T1000 (cell line): ENCODE data around the gene RFFL.

Source experiments
- DNase-seq: peaks from one replicate; lab custom pipeline; 2025; ENCODE audit warnings: mixed read lengths; lab: John Stamatoyannopoulos, UW

The RFFL gene

DNA sequence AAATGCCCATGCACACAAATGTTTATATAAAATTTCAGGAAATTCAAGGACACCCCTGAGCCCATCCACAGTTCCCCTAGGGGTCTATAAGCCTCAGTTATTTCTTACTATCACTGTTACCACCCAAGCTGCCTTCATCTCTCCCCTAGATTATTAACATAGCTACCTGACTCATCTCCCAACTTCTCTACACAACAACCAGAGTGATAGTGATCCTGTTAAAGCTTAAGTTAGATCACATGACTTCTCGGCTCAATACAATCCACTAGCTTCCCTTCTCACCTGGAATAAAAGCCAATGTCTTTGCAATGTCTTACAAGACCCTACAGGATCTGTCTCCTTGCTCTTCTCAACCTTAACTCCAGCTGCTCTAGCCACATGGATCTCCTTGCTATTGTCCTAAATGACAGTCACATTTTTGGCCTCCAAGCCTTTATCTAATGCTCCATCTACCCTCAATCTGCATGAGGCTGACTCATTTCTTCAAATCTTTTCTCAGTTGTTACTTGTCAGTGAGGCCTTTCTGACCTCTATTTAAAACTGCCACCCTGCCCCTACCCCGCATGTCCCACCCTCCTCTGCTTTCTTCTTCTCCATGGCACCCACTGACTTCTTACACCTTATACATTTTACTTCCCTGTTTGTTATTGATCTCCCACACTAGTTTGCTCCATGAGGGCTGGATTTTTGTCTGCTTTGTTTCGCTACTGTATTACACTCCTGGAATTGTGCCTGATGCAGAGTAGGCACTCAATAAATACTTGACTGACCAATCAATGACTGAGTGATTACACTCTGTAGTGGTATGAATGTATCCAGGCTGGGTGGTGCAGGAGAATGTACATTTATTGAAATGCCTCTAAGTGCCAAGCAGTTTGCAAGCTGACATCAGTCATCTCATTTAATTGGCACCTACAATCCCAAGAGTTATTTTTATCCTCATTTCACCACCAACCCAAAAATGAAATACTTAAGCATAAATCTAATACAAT lies 88.4 kb downstream of the RFFL start:
- DNase-seq = no peak

DNA sequence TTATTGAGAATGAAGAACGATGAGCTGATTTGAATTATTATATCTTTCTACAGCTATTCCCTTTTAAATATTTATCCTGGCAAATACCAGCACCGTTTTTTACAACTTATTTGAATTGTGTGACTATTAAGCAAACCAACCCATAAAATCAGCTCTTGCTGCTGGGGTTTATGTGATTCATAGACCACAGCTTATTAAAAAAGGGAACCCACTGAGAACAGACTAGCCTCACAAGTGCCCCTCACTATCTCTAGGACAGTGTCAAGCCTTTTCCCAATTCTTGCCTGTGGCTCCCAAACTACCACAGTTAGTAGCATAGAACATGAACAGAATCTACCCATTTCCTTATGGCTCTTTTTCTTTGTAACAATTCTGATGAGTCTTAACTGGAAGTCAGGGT lies 89.3 kb downstream of the RFFL start:
- DNase-seq = no peak

DNA sequence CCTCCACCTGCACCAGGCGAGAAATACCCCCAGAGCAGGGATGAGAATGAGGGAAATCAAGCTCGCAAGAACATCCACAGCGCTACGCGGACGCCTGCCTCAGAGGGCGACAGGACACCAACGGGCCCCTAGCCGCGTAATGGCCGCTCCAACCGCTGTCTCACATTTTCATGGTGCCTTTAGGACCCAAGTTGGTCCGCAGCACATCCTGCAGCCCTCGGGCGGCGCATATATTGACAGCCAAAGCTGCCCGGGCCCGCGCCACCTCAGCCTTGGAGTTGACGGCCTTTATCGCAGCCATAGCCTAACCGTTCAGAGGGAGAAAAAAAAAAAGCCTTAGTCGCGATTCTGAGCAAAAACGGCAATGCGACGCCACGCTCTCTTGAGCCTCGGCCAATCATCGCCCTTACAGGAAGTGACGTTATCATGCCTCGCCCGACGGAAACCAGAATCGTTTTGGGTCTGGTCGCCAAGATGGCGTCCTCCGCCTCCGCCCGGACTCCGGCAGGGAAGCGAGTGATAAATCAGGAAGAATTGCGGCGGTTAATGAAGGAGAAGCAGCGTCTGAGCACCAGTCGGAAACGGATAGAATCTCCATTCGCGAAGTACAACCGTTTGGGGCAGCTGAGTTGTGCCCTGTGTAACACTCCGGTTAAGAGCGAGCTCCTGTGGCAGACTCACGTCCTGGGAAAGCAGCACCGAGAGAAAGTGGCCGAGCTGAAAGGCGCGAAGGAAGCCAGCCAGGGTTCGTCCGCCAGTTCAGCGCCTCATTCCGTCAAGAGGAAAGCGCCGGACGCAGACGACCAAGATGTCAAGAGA lies 102.2 kb downstream of the RFFL start, which contains the start of the genes CCT6B and ZNF830:
CCT6B (minus strand) TSS at position 368 of the 819 bp plus-strand sequence; CDS start at position 301, 67 bp downstream.
ZNF830 (plus strand) TSS at position 448 of the 819 bp plus-strand sequence; CDS start at position 475, 27 bp downstream.
- DNase-seq = peak; percentile 84

DNA sequence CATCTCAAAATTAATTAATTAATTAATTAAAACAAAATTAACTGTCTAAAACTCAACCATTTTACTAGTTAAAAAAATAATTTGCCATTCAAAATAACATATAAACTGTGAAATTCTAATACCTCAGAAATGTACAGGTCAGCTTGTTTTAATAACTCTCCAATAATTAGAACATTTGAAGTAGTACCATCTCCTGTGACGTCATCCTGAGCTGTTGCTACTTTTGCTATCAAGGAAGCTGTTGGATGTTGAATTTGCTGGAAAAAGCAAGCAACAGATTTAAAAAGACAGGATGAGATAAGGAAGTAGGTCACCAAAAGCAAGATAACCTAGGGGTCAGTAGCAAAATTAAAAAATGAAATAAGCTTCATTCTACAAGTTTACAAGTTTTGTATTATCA lies 105.1 kb downstream of the RFFL start:
- DNase-seq = no peak
